ENCODE data around the gene PHAF1.

DNA sequence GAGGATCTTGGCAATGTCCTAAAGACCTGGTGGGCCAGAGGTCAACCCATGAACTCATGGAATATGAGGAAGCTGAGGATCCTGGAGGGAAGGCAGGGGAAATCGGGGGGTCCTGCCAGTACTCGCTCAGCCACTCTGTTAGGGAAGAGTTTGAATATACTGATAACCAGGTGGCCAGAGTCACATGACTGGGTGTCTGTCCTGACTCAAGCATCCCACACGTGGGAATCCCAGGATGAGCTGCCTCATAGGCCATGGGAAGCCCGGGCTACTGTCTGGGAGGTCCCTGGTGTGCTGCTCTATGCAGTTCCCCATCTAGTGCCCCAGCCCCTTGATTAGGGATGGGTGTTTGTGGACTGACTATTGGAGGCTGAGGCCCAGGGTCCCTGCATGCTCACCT, 78.6 kb downstream of the PHAF1 start:
- no peak for TF ChIP-seq CTCF (conservative IDR thresholded peaks at IDR 0.05 in 1 of 2, IDR thresholded peaks at IDR 0.05 in 1 of 2; ENCODE audit: low read depth in 1 of 2, low read length in 2 of 2)
- TF ChIP-seq EZH2 (IDR thresholded peaks at IDR 0.05; ENCODE audit: low read length, missing control alignments): no peak
